HG03432 (cell line): ENCODE measurements around the gene PPP1R9B.

Experiments used
- ATAC-seq: cut with Tn5 transposase; IDR thresholded peaks from one replicate; pipeline ENCODE4 v1.9.1; 2021; ENCODE audit warnings: mild to moderate bottlenecking, moderate library complexity; ENCODE audit not compliant: unreplicated experiment

Gene PPP1R9B

DNA sequence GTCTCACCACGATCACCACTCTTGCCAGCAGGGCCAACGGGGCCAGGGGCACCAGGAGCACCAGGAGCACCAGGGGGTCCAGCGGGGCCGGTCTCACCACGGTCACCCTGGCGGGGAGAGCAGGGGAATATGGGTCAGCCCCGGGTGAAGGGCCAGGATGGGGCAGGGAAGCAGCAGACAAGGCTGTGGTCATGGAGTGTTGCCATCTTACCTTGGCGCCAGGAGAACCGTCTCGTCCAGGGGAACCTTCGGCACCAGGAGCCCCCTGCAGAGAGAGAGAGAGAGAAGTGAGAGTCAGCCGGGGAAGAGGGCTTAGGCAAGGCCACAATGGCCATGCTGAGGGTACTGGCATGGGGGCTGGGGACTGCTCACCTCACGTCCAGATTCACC, 38.0 kb upstream of the PPP1R9B start:
- ATAC-seq: no peak

DNA sequence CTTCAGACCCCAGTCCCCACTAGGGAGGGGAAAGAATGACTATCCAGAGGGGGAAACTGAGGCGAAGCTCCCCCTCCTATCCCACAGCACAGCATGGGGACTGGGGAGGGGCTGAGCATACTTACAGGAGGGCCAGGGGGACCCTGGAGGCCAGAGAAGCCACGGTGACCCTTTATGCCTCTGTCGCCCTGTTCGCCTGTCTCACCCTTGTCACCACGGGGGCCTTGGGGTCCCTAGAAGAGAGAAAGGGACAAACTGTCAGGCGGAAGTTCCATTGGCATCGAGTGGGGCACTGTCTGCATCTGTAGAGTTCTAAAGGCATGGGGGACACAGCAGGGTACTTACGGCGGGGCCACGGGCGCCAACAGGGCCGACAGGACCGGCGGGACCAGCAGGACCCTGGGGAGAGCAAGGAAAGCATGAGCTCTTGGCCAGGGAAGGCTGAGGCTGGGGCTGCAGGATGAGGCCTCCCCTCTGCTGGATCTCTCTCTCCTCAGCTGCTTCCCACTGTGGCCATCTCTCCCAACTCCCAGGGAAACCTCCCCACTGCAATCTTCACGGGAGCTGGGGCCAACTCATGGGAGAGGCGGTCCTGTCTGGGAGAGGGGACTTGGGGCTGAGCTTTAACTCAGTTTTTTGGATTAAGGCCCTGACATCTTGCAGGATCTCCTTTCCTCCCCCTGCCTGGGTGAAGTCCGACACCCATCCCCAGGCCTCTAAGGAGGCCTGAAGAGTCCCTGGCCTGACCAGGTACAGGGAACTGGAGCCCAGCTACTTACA, 37.5 kb upstream of the PPP1R9B start:
- no peak for ATAC-seq

DNA sequence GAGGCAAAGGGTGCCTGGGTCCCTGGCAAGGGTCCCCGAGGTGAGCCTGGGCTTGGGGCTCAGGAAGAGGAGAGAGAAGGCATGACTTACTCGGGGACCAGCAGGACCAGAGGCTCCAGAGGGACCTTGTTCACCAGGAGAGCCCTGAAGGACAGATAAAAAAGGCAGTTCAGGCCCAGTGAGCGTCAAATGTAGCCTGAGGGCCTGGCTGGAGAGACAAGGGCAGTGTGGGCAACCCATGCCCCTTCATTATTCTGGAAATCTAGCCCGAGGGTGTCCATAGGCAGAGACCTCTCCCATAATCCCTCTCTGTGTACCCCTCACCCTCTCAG, 36.9 kb upstream of the PPP1R9B start:
- no peak for ATAC-seq

DNA sequence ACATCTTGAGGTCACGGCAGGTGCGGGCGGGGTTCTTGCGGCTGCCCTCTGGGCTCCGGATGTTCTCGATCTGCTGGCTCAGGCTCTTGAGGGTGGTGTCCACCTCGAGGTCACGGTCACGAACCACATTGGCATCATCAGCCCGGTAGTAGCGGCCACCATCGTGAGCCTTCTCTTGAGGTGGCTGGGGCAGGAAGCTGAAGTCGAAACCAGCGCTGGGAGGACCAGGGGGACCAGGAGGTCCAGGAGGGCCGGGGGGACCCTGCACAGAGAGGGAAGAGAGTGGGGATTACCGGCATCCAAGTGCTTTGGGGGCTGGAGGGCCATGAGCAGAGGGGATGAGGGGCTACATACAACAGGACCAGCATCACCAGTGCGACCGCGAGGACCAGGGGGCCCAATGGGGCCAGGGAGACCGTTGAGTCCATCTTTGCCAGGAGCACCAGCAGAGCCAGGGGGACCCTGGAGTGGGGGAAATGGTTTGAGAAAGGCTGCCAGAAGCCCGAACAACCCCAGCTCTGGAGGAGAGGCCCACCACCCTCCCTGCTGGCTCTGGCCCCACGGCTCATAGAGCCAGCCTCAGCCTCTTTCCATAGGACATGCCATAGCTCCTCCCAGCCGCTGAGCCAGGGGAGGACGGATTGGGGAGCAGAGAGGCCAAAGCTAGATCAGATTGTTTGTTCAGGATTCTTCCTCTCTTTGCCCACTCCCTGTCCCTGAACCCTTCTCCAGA, 36.4 kb upstream of the PPP1R9B start:
- no peak for ATAC-seq

DNA sequence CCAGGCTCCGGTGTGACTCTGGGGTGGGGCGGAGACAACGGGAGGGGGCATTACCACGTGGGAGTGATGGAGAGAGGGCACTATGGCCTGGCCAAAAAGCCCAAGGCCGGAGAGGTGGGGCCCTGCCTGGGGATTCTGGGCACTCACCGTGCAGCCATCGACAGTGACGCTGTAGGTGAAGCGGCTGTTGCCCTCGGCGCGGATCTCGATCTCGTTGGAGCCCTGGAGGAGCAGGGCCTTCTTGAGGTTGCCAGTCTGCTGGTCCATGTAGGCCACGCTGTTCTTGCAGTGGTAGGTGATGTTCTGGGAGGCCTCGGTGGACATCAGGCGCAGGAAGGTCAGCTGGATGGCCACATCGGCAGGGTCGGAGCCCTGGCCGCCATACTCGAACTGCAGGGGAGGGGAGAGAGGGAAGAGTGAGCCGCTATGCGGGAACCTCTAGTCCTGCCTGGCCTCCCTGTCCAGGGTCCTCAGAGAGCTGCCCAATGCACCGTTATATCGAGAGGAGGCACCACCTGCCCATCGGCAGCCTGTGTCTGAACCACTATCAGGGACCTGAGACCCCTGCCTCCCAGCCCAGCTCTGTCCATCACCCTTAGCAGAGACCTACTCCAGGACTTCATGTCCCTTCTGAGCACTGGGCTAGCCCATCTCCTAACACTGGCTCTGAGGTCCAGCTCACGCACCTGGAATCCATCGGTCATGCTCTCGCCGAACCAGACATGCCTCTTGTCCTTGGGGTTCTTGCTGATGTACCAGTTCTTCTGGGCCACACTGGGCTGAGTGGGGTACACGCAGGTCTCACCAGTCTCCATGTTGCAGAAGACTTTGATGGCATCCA, 35.4 kb upstream of the PPP1R9B start:
- ATAC-seq: no peak

DNA sequence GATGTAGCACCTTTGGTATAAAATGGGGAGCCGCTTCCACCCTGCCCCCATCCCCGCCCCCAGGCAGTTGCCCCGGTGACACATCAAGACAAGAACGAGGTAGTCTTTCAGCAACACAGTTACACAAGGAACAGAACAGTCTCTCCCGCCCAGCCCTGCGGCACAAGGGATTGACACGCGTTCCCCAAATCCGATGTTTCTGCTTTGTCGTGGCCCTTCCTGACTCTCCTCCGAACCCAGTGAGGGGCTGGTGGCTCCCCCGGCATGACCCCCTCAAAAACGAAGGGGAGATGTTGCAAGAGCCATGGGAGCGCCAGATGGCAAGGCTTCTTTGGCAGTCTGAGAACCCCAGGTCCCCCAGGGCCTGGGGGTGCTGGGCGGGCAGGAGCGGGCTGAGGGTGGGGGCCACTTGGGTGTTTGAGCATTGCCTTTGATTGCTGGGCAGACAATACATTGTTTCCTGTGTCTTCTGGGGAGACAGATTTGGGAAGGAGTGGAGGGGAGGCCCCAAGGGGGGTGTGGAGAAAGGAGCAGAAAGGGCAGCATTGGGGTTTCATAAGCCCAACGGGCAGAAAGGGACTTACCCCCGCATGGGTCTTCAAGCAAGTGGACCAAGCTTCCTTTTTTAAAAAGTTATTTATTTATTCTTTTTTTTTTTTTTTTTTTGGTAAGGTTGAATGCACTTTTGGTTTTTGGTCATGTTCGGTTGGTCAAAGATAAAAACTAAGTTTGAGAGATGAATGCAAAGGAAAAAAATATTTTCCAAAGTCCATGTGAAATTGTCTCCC, 34.3 kb upstream of the PPP1R9B start:
- ATAC-seq: no peak

DNA sequence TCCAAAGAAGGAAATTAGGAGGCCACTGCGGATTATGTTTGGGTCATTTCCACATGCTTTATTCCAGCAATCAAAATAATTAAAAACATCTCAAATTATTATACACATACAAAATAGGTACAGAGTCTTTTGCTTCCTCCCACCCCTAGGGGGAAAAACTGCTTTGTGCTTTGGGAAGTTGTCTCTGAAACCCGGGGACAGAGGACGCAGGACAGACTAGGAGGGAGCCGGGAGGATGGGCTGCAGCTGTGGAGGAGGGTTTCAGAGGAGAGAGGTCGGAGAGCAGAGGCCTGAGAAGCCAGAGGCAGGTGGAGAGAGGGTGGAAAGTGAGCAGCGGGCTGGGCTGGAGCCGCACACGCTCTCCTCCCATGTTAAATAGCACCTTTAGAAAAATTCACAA, 33.6 kb upstream of the PPP1R9B start:
- ATAC-seq: no peak

DNA sequence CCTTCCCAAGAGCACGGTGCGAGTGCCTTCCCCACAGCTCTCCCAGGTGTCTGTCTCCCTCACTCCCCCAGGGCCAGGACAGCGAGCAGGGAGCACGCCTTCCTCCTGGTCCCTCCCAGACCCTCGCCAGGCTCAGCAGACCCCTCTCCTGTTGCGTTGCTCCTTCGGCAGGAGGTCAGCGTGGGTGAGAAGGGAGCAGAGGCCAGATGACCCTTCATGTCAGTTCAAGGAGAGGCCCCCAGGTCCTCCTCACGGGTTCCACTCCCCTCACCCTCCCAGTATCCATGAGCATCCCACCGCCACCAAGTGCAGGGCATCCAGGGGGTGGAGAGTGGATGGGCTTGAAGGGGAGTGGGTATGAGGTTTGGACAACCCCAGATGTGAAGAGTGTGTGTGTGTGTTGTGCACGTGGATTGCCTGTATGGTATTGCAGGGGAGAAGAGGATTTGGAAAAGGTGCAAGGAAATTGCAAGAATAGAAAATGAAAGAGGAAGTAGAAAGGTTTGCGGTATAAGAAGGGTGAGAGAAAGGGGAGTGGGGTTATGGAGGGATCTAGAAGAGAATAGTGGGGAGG, 33.0 kb upstream of the PPP1R9B start:
- no peak for ATAC-seq

DNA sequence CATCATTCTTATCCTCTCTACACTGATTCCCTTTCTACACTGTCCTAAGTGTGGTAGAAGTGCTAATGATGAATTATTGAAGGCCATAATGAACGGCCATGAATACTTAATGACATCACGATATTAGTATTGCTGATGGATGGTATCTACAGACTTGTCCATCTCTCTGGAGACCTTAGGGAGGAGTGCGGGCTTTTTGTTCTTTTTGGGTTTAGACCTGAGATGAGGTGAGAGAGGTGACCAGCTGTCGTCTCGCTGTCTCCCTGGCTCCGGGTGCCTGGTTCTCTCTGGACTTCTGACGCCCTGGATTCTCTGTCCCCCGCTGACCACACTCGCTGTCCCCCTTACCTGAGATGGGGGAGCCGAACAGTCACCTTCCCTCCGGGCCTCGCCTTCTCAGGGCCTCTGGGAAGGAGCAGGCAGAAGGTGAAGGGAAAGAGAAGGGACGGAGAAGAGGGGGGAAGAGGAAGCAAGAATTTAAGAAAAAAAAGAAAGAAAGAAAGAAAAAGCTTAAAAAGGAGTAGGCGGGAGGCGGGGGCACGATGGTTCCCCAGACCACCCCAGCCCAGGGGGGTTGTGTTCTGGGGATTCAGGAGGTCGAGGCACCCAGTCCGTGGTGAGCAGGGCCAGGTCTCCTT, 32.4 kb upstream of the PPP1R9B start:
- no peak for ATAC-seq

DNA sequence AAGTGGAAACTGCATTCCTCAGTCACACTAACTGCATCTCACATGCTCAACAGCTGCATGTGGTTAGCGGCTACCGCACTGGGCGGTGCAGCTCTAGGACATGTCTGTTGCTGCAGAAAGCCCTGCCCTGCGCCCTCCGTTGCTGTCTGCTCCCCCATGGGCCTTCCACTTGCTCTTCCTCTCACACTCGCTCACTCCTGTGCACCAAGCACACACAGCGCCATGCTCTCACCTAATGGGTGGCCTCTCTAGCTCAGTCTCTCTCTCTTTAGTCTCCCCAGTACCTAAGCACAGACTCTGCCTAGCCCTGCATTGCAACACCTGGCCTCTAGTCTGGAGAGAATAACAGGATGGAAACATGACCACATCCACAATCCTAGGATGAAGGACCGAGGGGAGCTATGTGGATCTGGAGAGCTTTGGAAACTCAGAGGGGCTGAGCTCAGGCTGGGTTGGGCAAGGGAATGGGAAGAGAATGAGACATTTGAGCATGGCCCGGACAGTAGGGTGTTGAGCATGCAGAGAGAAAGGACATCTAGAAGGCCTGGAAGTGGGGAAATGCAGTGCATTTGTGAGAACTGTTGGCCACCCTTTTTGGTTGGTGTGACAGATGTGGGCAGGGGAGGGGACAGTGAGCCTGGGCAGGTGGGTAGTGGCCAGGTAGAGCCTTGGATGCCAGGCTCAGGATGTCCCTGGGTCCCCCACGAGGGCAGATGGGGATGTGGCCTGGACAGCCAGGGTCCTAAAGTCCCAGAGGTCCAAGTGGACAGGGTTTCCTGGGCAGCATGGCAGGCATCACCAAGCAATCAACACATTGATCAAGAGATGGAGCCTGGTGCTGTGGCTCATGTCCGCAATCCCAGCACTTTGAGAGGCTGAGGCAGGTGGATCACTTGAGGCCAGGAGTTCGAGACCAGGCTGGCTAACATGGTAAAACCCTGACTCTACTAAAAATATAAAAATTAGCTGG, 31.4 kb upstream of the PPP1R9B start:
- ATAC-seq: no peak

DNA sequence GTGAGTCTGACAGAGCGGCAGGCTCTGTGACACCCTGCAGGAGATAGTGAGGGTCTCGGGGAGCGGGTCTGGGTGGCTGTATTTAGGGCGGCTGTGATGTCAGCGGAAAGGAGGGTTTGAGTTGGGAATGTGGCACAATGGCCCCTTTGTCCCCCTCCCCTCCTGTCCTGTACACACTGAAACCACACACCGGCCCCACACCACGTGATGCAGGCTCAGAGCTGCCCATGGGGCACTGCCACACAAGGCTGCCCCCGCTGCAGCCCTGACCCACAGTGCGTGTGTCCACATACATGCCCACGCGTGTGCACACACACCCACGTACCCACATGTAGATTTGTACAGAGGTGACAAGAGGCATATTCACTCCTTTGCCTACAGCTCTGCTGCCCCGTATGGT, 30.7 kb upstream of the PPP1R9B start:
- ATAC-seq: no peak

DNA sequence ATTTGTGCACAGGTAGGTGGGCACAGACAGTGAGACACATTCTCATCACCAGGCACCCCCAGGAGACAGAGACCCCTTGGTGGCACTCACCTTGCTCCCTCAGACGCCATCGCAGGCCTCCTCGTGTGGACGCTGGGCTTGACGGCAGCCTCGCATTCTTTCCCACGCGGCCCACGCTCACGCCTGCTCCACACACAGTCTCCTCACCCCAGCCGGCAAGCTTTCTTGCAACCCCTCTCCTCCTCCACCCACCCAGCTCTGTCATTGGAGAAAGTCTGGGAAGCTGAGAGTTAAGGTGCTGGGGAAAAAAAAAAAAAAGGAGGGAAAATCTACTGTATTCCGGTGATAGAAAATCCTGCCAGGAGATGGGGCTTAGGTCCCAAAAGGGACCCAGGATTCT, 30.1 kb upstream of the PPP1R9B start:
- no peak for ATAC-seq

DNA sequence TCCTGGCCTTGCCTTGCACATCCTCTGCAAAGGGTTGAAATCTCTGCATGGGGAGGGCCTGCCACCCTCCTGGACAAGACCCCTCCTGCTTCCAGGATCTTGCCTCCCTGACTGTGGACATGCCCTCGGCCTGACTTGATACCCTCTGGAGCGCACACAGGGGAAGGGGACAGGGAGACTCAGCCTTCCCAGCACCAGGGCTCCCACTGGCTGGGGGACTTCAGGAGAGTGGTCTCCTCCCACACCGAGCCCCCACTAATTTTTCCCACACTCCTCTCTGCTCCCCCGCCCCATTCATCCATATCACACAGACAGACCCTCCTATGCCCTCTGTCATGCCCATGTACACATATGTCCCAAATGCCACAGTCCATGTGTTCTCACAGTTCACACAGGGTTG, 29.6 kb upstream of the PPP1R9B start:
- no peak for ATAC-seq

DNA sequence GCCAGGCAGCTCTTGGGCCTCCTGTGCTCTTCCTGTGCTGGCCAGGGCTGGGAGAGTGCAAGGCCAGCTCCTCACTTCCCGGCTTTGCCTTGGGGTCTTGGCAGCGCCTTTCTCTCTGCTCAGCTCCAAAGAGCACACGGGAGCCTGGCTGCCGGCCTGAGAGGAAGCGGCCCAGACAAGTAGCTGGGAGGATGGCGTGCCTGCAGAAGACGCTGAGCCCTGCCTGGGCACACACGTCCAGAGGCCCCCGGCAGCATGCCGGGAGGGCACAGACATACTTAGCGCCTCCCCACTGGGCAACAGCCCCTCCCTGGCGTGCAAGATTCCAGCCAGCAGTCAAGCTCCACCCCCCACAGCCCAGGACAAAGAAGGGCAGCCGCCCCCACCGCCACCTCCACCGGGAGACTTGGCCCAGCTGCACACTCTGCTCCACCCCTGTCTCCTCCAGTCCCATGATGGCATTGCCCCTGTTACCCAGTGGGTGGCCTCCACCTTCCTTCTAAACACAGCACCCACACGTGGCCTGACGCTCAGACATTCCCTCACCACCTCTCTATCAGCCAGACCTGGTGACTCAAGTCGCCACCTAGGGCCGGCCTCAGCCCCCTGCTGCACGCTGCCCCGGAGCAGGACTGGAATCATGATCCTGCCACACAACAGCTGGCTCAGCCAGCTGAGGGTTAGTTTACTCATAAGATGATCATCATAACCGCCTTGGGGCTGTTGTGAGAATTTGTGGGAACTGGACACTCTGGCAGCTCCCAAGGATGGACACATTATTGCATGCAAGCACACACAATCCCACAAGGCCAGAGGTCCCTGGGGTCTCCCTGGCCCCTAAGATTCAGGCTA, 27.7 kb upstream of the PPP1R9B start:
- peak; percentile 52 for ATAC-seq

DNA sequence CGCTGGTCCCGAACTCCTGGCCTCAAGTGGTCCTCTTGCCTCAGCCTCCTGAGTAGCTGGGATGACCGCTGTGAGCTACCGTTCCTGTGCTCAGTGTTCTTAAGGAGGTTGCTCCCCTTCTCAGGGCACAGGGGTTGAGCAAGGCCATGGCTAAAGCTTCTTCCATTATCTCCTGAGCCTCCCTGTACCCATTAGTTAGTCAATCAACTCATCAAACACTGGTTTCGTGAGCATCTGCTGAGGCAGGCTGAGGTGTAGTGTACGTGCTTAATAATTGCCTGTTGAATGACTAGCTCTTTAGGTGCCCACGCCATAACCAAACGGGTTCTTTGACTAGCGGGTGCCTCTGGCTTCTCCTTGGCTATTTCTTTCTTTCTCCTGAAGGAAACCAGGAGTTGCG, 27.0 kb upstream of the PPP1R9B start:
- no peak for ATAC-seq

DNA sequence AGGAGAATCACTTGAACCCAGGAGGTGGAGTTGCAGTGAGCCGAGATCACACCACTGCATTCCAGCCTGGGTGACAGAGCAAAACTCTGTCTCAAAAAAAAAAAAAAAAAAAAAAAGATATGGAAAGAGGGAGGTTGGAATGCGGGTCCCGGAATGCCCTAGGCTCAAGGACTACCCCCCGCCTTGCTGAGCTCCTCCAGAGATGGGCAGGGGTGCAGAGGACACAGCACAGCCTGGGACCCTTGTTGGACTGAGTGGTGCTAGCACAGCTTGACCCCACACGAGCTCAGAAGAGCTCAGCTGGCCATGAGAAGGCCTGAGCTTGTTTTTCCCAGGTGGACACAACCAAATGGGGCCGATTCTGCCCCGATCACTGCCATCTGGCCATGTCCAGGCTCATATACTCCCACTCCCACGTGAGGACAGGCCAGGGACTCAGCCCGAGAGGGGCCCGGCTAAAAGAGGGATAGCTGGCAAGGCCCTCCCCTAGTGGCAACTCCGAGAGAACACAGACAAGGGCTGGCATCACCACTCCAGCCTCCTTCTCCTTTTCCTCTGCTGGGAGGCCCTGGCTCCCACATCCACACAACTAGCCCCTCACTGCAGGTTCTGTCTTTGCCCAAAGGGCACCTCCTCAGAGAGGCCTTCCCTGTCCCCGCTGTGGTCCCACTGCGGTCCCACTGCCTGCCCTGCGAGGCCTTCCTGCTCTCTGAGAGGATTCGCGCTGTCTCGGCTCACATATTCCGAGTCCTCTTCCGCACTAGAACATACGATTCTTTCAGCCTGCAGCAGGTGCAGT, 26.3 kb upstream of the PPP1R9B start:
- ATAC-seq: no peak

DNA sequence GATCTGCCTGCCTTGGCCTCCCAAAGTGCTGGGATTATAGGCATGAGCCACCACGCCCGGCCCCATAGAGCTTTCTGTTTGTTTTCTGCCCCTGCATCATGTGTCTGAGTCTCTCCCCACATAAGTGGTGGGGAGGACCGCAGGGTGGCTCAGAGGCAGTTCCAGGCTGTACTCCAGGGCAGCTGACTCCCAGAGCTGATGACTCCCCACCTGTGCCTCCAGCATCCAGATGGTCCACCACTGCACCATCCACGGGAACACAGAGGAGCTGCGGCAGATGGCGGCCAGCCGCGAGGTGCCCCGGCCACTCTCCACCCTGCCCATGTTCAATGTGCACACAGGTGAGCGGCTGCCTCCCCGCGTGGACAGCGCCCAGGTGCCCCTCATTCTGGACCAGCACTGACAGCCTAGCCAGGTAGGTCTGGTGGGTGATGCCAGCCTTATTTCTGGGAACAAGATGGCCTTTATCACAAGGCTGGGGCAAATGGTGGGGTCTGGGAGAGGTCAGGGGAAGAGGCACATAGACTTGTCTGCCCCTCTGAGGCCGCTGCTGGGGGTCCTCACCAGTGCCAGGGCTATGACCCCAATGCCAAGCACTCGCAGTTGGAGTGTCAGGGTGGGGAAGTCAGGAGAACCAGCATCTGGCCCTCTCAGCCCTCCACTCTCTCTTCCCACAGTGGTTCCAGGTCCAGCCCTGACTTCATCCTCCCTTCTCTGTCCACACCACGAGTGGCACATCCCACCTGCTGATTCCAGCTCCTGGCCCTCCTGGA, 24.7 kb upstream of the PPP1R9B start:
- ATAC-seq: no peak
